Superior temporal gyrus (tissue), 1 donor: ENCODE measurements around the gene UVRAG.
"Not testable (repeated sequence)": the region's sequence is repeated elsewhere in the genome, so short reads cannot be mapped to it uniquely, and the experiment has no call there.

Source experiments
- DNase-seq: peaks from one replicate; pipeline ENCODE4 v3.0.0-alpha.2; 2016; ENCODE audit errors: extremely low spot score

Gene UVRAG

DNA sequence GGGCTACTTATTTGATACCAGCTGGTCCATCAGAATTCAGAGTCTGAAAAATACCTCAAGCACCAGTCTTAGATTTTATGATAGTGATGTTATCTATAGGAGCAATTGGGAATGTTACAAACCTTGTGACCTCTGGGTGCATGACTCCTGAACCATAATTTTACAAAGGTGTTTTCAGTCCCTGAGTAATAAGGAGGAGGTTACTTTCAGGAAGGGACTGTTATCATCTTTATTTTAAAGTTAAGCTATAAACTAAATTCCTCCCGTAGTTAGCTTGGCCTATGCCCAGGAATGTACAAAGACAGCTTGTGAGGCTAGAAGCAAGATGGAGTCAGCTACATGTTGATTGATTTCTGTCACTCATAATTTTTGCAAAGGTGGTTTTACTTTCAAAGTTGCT, 101.9 kb downstream of the UVRAG start:
- no peak for DNase-seq

DNA sequence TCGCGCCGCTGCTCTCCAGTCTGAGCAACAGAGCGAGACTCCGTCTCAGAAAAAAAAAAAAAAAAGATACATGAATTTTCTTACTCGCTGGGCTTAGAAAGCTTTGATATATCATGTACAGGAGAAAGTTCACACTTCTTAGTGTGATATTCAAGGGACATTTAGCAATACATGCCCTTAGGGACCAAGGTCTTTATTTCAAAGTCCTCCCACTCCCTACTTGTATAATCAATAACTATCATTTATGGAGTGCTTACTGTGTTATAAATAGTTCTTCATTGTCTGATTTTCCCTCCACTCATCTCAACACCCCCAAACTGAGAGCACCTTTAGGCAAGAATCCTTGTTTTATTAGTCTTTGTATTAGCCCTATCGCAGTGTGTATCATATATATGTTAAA, 103.3 kb downstream of the UVRAG start:
- no peak for DNase-seq

DNA sequence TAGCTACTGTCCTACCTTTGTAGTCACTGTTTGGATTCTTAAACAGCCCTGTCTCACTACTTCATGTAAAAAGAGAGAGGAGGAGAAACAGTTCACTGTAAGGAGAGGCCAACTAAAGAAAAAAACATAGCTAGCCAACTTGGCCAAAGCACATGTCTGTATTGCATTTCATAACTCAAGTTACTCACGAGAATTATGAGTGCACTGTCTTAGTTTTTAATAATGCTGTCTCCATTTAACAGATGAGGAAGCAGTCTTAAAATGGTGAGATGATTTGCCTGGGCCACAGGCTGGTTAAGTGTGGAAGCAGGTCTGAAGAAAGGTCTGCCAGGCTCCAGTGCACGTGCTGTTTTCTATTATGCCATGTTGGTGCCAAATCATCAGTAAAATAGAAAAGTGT, 104.5 kb downstream of the UVRAG start:
- DNase-seq: no peak

DNA sequence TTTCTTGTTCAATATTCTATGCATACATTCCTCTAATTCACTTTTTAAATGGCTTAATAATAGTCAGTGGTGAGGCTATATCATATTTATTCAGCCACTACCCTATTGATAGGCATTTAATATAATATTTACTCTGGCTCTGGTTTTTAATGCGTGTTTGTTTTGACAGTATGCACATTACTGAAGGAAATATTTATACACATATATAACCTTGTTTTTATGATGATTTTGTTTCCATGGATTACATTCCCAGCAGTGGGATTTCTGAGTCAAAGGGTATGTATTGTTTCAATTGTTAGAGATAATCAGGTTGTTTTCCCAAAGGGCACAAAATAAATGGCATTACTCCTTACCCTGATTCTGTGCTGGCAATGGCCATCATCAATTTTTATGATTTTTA, 105.8 kb downstream of the UVRAG start:
- DNase-seq: no peak

DNA sequence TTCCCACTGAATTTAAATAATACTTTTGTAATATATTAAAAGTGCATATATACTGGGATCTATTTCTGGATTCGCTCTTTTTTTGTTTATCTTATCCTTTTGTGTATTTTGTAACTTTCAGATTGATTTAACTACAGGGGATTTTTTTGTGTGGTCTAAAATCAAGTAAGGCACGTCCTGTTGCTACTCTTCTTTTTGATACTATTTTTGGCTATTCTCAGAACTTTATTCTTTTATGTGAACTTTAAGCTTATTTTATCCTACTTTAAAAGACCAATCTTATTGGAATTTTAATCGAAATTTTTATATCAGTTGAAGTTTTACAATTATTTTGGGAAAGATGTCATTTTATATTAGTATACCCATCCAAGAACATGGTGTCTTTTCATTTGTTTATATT, 106.8 kb downstream of the UVRAG start:
- DNase-seq: no peak

DNA sequence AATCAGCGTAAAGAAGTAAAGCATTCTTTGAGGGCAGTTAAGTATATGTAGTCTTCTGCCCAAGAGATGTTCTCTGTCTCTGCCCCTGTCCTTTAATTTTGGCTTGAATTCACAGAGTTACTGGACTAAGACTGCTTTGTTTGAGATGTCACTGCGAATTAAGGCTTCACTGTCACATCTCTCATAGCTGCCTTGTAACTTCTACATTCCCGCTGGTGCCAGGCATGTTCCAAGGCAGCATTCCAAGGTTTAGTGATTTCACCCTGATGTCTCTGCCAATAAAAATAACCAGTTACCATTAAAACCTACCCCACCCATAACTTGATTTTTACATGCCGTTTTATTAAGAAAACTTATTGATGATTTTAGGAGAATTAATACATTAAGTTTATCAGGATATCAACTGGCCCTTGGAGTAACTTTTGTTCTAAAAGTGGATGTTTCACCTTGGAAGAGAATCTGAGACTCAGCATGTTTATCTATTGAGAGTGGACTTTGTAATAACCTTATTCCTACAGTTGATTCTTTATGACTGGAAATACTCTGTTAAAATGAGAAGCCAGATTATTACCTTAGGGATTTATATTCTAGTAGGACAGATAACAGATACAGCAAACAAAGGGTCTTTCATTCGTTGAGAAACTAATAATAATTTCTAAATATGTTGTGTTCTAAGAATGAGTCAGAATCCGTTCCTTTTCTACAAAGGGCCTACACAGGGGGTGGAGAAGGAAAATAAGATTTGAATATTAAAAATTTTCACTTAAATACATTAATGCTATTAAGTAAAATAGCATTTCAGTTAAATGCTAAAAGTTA, 110.2 kb downstream of the UVRAG start:
- peak; percentile 64 for DNase-seq

DNA sequence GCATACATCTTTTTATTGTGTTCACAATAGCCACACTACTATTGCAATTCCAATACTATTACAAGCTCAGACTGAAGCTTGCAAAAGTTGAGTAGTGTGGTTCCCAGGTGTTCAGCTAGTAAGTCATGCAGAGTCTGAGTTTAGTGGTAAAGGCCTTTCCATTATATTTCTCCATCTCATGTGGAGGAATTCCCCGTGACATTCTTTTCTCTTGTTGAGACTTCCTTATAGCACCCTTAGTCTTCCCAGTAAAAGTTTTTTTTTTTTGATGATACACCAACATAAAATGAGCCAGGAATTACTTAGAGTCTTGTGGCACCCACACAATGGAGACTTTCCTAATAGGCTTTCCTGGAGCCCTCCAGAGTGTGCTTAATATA, 110.8 kb downstream of the UVRAG start:
- no peak for DNase-seq

DNA sequence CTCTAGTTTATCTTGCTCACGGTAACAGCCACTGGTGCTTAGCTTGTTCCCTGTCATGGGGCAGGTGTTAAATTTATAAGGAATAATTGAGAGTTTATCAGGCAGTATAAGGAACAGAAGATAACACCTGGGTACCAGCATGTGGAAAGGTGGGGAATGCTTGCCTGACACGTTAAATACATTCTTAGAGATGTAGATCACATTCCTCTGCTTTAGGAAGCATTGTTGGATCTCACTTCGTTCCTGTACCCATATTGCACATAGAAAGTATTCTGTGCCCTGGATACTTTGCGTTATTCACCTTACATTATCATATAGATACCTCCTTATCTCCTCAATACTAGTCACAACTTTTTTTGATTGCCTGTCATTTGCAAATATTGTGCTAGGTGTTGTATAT, 114.7 kb downstream of the UVRAG start:
- no peak for DNase-seq

DNA sequence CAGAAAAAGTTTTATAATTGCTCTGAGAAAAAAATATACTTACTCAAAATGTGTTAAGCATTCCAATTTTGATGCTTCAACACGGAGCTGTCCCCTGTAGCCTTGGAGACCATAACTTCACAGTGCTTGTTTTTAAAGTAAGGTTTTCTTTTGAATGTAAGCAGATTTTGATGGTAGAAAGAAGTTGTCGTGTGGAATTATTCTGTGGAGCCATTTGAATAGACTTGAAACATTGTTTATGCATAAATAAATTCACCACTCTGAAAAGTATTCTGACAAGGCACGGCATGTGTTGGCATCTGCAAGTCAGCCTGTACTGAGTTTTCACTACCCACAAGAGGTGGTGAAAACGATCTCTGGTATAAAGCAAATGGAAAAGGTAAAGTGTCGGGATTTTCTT, 115.5 kb downstream of the UVRAG start:
- no peak for DNase-seq

DNA sequence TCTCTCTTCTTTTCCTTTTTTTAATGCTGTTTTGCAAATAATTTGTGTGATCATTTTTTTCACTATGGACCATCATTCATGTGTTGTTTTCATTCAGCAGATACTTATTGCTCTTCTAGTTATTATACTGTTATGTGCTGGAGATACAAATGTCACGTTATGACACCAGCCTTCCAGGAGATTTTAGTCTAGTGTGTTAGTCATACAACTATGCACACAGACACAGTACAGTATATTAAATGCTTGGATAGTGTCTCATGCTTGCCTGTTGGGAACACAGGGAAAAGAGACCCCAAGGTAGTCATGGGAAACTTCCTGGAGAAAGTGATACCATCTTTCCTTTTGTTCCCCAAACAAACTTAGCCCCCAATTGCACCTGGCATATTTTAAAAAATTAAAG, 116.1 kb downstream of the UVRAG start:
- no peak for DNase-seq

DNA sequence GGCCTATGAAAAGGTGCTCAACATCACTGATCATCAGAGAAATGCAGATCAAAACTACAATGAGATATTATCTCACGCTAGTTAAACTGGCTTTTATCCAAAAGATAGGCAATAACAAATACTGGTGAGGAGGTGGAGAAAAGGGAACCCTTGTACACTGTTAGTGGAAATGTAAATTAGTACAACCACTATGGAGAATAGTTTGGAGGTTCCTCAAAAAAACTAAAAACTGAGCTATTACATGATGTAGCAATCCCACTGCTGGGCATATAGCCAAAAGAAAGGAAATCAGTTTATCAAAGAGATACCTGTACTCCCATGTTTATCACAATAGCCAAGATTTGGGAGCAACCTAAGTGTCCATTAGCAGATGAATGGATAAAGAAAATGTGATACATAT, 118.7 kb downstream of the UVRAG start:
- DNase-seq: not testable (repeated sequence)

DNA sequence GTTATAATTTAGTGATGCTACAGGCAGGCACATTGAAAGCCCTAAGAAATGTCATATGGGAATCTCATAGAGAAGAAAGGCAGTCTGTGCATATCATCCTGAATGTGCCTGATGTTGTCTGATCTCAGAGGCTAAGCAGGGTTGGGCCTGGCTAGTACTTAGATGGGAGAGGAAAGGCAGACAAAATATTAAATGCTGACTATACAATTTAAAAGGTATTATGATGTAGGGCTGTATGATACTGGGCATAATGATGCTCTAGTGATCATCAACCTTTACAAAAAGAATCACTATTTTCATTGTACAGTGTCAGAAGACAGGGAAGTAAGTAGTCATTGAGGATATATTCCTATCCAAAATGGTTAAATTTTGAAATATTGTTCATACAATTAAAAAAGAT, 119.8 kb downstream of the UVRAG start:
- DNase-seq: no peak

DNA sequence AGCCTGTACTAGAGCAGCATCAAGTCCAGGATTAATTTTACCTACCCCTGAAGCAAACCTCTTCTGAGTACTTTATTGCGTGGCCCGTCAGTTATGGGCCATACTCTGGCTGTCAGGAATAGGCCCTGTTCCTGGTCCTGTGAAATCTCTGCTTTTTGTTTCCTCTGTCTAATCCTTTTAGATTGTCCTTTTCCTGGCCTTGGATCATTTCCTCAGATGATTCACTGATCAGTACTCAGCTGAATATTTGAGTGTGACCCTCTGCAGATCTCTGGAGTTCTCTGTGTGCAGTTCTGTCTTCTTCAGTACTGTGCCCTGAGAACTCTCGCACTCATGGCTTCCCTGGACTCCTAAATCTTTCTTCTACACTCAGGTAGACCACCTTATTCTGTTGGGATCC, 123.5 kb downstream of the UVRAG start:
- DNase-seq: no peak

DNA sequence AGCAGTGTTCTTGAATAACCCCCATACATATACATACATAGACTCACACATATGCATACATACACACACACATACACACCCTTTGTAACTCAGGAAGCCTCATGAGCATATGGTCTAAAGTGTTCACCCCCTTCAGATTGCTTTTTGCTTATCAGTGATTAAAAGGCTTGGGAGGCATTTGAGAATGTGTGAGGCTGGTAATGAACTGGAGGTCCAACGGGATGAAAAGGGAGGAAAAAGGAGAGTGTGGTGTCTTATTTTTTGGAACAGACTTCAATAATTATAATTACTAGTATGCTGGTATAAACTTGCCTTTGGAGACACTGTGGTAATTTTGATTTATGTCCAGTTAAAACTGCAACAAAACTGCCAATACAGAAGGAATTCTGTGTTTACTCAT, 124.5 kb downstream of the UVRAG start:
- no peak for DNase-seq

DNA sequence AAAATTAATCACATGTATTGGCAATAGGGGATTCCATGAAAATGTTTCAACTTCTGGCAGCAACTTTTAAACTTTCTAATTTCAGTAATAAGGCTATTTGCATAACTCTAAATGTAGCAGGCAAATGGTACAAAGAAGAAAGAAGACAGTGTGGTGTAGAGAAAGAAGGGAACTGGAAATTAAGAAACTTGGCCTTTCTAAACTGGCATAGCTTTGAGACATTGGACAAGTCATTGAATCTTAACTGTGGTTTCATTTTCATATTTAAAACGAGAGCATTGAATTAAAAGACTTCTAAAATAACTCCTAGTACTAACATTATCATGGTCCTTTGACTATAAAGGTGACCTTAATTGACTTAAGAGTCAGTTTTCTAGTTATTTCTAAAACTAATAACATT, 125.0 kb downstream of the UVRAG start:
- DNase-seq: no peak

DNA sequence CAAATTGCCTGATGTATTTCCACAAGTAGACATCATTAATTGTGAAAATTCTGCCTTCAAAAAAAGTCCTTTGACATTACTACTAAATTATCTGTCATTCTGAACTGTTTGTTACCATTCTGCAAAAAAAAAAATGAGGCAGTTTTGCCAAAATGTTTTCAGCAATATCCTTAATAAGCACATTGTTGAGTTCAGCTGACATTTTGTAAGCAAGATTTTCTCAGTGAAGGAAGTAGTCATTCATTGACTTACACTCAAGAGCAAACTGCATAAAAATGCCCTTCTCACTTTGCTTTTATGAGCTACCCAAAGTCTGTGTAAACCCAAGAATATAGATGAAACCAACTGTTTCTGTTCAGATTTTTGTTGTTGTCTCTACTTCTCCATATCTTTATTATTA, 125.9 kb downstream of the UVRAG start:
- no peak for DNase-seq

DNA sequence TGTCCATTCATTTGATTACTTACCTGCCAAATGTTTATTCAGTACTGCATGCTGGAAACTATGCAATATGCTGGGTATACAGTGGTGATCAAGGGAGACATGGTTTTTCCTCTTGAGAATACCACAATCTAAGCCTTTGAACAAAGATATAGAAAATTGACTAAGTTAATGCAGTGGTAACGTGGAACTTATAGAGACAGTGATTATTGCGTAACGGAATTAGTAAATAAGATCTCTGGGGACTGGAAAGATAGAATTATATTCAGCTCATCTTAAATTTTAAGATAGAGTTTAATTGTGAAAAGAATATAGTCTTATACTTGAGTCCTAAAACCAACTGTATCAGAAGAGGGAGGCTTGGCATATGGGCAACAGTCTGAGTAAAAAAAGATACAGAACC, 129.5 kb downstream of the UVRAG start:
- DNase-seq: no peak

DNA sequence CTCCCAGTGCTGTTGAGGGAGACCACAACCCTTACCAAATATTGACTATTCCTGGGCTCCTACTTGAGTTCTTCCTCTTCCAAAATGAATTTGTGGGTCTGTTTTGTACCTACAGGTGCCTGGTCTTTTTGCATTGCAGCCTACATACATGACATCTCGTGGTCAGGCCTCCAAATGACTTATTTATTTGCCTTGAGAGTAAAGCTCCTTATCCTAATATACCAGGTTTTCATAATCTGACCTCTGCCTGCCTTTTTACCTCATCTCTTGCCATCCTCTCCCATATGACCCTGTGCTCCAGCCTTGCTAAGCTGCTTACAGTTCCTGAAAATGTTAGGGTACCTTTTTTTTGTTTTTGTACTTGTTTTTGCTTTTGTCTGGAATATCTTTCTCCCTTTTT, 130.4 kb downstream of the UVRAG start:
- DNase-seq: no peak

DNA sequence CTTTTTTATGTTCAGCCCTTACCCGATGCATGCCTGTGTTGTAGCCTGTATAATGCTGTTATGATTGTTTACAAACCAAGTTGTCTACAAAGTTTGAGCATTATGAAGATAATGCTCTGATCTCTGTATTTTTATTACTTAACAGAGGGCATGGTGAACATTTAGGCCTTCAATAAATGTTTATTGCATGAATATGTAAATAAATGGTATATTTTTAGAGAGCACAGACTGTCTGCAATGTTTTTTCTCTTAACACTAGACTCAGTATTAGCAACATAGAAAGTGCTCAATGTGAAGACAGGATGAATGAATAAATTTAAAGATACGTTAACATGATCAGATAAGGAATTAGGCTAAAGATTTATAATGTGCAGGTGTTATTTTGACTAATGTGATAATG, 130.9 kb downstream of the UVRAG start:
- no peak for DNase-seq

DNA sequence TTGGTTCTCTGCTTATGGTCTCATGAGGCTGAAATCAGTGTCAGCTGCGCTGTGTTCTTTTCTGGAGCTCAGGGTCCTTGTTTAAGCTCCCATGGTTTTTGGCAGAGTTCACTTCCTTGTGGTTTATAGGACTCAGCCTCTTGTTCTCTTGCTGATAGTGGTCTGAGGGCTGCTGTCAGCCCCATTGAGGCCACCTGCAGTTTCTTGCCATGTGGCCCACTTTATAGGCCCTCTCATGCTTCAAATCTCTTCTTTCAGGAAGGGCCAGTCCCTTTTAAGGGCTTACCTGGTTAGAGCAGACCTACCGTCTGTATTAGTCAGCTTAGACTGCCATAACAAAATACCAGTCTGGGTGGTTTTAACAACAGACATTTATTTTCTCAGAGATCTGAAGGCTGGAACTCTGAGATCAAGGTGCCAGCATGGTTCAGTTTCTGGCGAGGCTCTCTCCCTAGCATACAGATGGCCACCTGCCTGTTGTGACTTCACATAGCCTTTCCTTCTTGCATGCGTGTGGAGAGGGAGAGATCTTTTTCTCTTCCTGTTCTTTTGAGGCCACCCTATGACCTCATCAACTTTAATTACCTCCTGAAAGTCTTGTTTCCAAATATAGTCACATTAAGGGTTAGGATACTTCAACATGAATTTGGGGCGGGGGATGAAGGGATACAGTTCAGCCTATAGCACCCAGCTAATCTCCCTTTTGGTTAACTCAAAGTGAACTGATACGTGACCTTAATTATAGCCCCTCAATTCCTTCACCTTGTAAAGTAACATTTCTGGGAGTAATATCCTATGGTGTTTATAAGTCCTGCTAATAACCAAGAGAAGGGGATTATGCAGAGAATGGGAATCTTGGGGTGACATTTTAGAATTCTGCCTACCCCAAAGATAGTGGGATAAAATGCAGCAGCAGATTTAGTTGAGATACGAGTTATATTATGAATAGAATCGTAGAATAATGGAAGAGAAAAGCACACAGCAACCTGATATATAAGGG, 131.8 kb downstream of the UVRAG start:
- peak; percentile 48 for DNase-seq

DNA sequence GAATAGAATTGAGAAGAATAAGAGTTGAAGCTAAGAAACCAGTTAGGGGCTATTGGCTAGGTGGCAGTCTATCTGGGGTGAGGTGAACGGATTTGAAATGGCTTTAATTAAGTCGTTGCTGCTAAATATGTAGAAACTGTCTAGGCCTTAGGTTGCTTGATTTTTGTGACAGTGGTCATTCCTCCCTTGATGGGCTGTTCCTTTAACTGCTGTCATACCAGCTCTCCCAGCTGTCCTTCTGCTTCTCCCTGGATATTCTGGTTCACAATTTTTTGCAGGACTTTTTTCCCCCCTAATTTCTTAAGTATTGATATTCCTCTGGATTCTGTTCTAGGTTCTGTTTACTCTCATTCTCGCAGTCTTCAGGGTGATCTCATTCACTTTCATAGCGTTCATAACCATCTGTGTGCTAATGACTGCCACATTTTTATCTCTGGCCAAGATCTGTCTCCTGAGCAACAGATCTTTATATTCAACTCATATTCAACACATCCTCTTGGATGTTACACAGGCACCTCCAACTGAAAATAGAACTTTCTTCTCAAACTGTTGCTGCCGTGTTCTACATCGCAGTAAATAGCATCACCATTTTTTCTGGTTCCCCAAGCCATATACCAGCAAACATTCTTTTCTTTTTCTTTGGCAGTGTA, 134.1 kb downstream of the UVRAG start:
- DNase-seq: peak; percentile 49

DNA sequence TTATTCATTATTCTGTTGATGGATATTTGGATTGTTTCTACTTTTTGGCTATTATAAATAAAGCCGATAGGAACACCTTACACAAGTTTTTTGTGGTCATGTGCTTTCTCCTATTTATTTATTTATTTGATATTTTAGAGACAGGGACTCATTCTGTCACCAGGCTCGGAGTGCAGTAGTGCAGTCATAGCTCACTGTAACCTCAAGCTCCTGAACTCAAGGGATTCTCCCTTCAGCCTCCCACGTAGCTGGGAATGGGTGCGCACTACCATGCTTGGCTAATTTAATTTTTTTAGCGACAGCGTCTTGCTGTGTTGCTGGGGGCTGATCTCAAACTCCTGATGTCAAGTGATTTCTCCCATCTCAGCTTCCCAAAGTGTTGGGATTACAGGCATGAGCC, 135.1 kb downstream of the UVRAG start:
- no peak for DNase-seq
